GM18907 (cell line): ENCODE results near the gene PTCH2.
"Not testable (repeated sequence)": the region's sequence is repeated elsewhere in the genome, so short reads cannot be mapped to it uniquely, and the experiment has no call there.

Experiments
- ATAC-seq: cut with Tn5 transposase; IDR thresholded peaks from one replicate; pipeline ENCODE4 v1.9.1; 2021; ENCODE audit warnings: mild to moderate bottlenecking, moderate library complexity; ENCODE audit not compliant: unreplicated experiment

Gene PTCH2

GRCh38 chr1:44820328-44821239 is 22.5 kb downstream of the PTCH2 start:
- ATAC-seq = no peak

GRCh38 chr1:44819608-44820327 is 23.3 kb downstream of the PTCH2 start:
- peak; percentile 77 for ATAC-seq

- no peak for ATAC-seq
Observed at GRCh38 chr1:44819196-44819607, 23.9 kb downstream of the PTCH2 start.

- ATAC-seq = no peak
Observed at GRCh38 chr1:44817771-44818495, 25.1 kb downstream of the PTCH2 start.

GRCh38 chr1:44817307-44817706 is 25.7 kb downstream of the PTCH2 start:
- ATAC-seq = no peak

GRCh38 chr1:44815926-44816325 is 27.1 kb downstream of the PTCH2 start:
- not testable (repeated sequence) for ATAC-seq

GRCh38 chr1:44812822-44813543 is 30.1 kb downstream of the PTCH2 start:
- ATAC-seq = no peak

DNA sequence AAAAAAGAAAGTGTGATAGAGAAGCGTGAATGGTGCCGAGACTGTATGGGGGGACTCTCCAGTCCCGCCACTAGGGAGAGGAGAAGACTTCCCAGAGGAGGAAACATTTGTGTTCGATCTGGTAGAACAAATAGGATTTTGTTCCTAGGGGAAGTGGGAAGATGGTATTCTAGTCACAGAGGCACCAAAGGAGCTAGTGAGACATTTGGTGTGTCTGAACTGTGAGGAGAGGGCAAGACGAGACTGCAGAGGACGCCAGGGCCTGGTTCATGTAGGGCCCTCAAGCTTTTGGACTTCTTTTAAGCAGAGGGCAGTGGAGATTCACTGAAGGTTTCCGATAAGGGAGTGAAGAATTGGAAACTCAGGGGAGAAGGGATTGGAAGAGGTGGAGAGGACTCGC is 31.8 kb downstream of the PTCH2 start:
- ATAC-seq = no peak

GRCh38 chr1:44810762-44811105 is 32.3 kb downstream of the PTCH2 start:
- ATAC-seq = not testable (repeated sequence)

- ATAC-seq = no peak
Observed at GRCh38 chr1:44810101-44810761, 32.8 kb downstream of the PTCH2 start.

- peak; percentile 35 for ATAC-seq
Observed at GRCh38 chr1:44808938-44809917, 33.8 kb downstream of the PTCH2 start.

- peak; percentile 33 for ATAC-seq
Observed at GRCh38 chr1:44808063-44808937, 34.8 kb downstream of the PTCH2 start, which contains the start of gene BTBD19. BTBD19 (plus strand) TSS chr1:44808523; CDS start chr1:44808821, 298 bp downstream.

GRCh38 chr1:44807364-44808062 is 35.5 kb downstream of the PTCH2 start:
- peak; percentile 40 for ATAC-seq

DNA sequence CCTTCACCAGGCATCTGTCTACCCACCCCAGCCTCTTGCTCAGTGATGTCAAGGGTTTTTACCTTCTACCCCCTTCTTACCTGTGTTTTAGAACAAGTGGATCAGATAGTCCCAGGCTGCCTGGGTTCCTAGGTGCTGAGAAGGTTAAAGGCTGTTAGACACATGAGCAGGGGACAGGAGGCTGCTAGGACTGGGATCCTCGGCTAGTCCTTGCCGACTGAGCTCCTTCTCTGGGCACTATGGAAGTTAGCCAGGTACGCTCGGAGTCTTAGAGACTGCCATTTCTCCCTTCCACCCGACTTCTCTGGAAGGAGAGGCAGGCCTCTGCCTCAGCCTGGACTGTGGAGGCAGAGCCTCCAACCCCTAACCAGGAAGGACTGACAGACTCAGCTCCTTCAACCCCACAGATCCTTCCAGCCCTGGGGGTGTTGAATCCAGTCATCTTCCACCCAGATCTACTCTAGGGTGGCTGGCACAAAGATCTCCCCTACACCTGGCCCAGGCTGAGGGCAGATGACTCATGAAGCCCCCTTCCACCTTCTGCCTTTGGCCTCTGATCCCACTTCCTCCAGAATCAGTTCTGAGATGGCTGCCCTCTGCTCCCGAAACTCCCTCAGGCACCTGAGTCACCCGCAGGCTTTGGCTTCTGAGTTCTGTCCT is 36.2 kb downstream of the PTCH2 start, which contains the start of gene DYNLT4:
TSS of gene DYNLT4 (minus strand) at position 648 of the 660 bp plus-strand sequence. CDS start 683 bp downstream, outside the sequence.
- no peak for ATAC-seq

DNA sequence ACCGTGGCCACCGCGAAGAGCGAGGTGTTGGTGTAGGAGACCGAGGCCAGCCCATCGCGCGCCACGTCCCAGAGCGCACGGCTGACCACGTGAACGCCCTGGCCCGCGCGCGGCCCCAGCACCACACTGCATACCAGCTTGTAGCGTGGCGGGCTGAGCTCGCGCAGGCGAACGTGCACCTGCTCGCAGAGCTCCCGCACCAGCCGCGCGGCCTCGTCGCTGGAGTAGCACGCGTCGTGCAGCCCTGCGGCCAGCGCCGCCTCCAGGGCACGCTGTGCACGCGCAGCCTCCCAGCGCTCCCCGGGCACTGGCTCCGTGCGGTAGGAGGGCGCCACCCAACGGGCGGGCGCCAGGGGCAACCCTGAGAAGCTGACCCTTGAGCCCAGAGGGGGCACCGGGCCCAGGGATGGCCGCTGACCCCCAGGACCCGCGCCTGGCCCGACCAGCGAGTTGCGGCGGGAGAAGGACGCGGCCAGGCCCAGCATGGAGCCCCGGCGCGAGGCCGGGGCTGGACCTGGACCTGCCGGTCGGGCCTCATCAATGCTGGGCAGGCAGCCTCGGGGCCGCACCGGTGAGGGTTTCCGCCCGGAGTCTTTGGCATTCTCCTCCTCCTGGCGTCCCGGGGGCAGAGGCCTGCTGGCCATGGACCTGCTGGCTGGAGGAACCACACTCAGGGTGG is 36.9 kb downstream of the PTCH2 start:
- ATAC-seq = no peak
